Measurements from ENCODE around the gene APOBEC3G. TPM values are rescaled to one million over a fixed set of nuclear protein-coding genes. Genes with fewer than 3 reads are reported as not detected.
"Not testable (repeated sequence)": the region's sequence is repeated elsewhere in the genome, so short reads cannot be mapped to it uniquely, and the experiment has no call there.

The APOBEC3G gene
- total and polyA plus RNA-seq, 2 of the 4 experiments (the other 2 are of a cell fraction), result 5.3 to 7.0 TPM

DNA sequence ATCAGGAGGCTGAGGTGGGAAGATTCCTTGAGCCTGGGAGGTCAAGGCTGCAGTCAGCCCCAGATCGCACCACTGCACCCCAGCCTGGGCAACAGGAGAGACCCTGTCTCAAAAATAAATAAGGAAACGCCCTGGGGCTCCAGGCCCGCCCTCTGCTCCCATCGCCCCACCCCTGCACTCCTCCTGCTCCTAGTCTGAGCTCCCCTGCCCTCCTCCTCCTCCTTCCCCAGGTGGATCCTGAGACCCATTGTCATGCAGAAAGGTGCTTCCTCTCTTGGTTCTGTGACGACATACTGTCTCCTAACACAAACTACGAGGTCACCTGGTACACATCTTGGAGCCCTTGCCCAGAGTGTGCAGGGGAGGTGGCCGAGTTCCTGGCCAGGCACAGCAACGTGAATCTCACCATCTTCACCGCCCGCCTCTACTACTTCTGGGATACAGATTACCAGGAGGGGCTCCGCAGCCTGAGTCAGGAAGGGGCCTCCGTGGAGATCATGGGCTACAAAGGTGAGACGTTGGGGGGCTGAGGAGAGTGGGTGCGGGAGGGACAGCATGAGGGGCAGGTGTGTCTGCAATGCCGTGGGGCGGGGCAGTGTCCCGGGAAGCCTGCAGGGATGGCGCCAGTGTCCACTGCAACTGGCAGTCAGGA, 25.1 kb upstream of the APOBEC3G start:
- H4K20me1 ChIP-seq (ENCODE audit: insufficient read depth, low read length); H2AK9ac ChIP-seq (replicated peaks; ENCODE audit: low read depth, low read length, poor library complexity); H2AK5ac ChIP-seq (ENCODE audit: low read depth, low read length); H3K23ac ChIP-seq (ENCODE audit: low read depth, low read length); DNase-seq; BruUV-seq (replicated peaks); H3K4me2 ChIP-seq (ENCODE audit: low read depth, low read length); CTCF ChIA-PET; intact Hi-C loops (cut with micrococcal nuclease); H3K18ac ChIP-seq (ENCODE audit: low read depth, low read length); H2AFZ ChIP-seq (replicated peaks; ENCODE audit: low read length, poor library complexity); H4K5ac ChIP-seq (ENCODE audit: low read depth, low read length); H3K27me3 ChIP-seq (ENCODE audit: control insufficient read depth, insufficient read depth, low read length); H2BK5ac ChIP-seq (ENCODE audit: low read depth, low read length, poor library complexity, severe bottlenecking); in situ Hi-C loops (cut with MboI; ENCODE audit: low sequenced_read_pairs); H4K91ac ChIP-seq (ENCODE audit: insufficient read depth, low read depth, low read length); H3K4me3 ChIP-seq (ENCODE audit: insufficient read depth, low read depth, low read length); H3K9me3 ChIP-seq (ENCODE audit: control insufficient read depth, insufficient read depth, low read length); H4K8ac ChIP-seq (ENCODE audit: low read depth in 2 of 2, low read length in 2 of 2); H2BK20ac ChIP-seq (ENCODE audit: low read depth, low read length); H3K9me1 ChIP-seq (ENCODE audit: insufficient read depth, low read length); H2BK15ac ChIP-seq (ENCODE audit: low read depth, low read length); H3K79me1 ChIP-seq (ENCODE audit: low read depth in 1 of 2, low read length in 2 of 2); POLR2A ChIA-PET (ENCODE audit: unreplicated experiment); H3K27ac ChIP-seq (ENCODE audit: insufficient read depth, low read length); H3K36me3 ChIP-seq (ENCODE audit: control insufficient read depth, insufficient read depth, low read length); H3K4ac ChIP-seq (ENCODE audit: low read depth, low read length); H3K4me1 ChIP-seq (ENCODE audit: control insufficient read depth, insufficient read depth, low read length); ATAC-seq (ENCODE audit: low read depth); dilution Hi-C loops (cut with HindIII; ENCODE audit: low sequenced_read_pairs, unreplicated experiment); H3K56ac ChIP-seq (ENCODE audit: extremely low read depth, insufficient read depth, low read length); H3K9ac ChIP-seq (ENCODE audit: low read depth, low read length); H2BK120ac ChIP-seq (ENCODE audit: low read depth, low read length); H3K14ac ChIP-seq (replicated peaks; ENCODE audit: low read depth, low read length): not testable (repeated sequence)
- no CpG with 5 or more reads among the region's 18 CpGs for WGBS, 2 experiments (ENCODE audit: extremely low coverage in 2 of 2, insufficient read length in 1 of 2)
